B cell (primary cell): ENCODE measurements around the gene ATG7. TPM values are rescaled to one million over a fixed set of nuclear protein-coding genes. Genes with fewer than 3 reads are reported as not detected.

Experiments used
- ATAC-seq: fragments of 200-7000 bp; cut with Tn5 transposase; one replicate; pipeline ENCODE4 v1.10.0; 2021; ENCODE audit warnings: low read depth, mild to moderate bottlenecking, moderate number of reproducible peaks, moderate library complexity
- CTCF ChIA-PET: fragments of 350-600 bp; sonication (Branson Sonifier 250); formaldehyde crosslinking; loops from one replicate; lab custom pipeline; 2021; ENCODE audit warnings: antibody characterized with exemption, inconsistent platforms; lab: Charles Lee
- POLR2A ChIA-PET: fragments of 350-600 bp; sonication (Branson Sonifier 250); formaldehyde crosslinking; loops from one replicate; lab custom pipeline; 2021; ENCODE audit warnings: antibody characterized with exemption; lab: Charles Lee
- DNase-seq: peaks from one replicate; pipeline ENCODE4 v3.0.0; 2013
- H2AFZ ChIP-seq: 2 replicates; pipeline ENCODE4 v1.6.1; 2012; ENCODE audit warnings: mild to moderate bottlenecking, low read depth, low read length; ENCODE audit not compliant: insufficient read depth, poor library complexity, severe bottlenecking
- H3K27ac ChIP-seq, 2 donors: 1 replicate in 1 of 2; 2 replicates in 1 of 2; pipeline ENCODE4 v1.5.1; 2012 to 2013; ENCODE audit warnings: low read length in 2 of 2, mild to moderate bottlenecking in 2 of 2, moderate library complexity in 1 of 2
- H3K27me3 ChIP-seq, 4 experiments: fragments of 200-600 bp in 1 of 4; sonication (generic) in 1 of 4; replicated peaks in 1 of 4; 1 replicate in 2 of 4; 2 replicates in 2 of 4; pipeline versions ENCODE4 v1.6.1 to v1.7.0; 2013 to 2016; ENCODE audit warnings: low read length in 3 of 4, mild to moderate bottlenecking in 2 of 4, mixed read lengths in 1 of 4, moderate library complexity in 1 of 4; ENCODE audit not compliant: insufficient read depth in 4 of 4, control insufficient read depth in 3 of 4; ENCODE audit errors: control extremely low read depth in 1 of 4
- H3K36me3 ChIP-seq, 2 experiments: replicated peaks in 1 of 2; 1 replicate in 1 of 2; 2 replicates in 1 of 2; pipeline versions ENCODE4 v1.6.1 to v1.7.1; 2013; ENCODE audit warnings: low read length in 1 of 2; ENCODE audit not compliant: insufficient read depth in 2 of 2, control insufficient read depth in 1 of 2; ENCODE audit errors: control extremely low read depth in 1 of 2, extremely low read depth in 1 of 2
- H3K4me1 ChIP-seq, 2 donors: fragments of 200-600 bp in 1 of 2; sonication (generic) in 1 of 2; 1 replicate in 1 of 2; 2 replicates in 1 of 2; pipeline versions ENCODE4 v1.5.1 to v1.6.1; 2013 to 2017; ENCODE audit warnings: low read length in 2 of 2; ENCODE audit not compliant: control insufficient read depth in 2 of 2, insufficient read depth in 2 of 2
- H3K4me2 ChIP-seq: replicated peaks from 2 replicates; pipeline ENCODE3; 2012; ENCODE audit warnings: mild to moderate bottlenecking, low read depth, low read length; ENCODE audit not compliant: poor library complexity, severe bottlenecking
- H3K4me3 ChIP-seq, 5 experiments: fragments of 200-600 bp in 1 of 5; sonication (generic) in 1 of 5; 1 replicate in 3 of 5; 2 replicates in 2 of 5; pipeline versions ENCODE4 v1.5.1 to v1.7.0; 2011 to 2016; ENCODE audit warnings: low read length in 4 of 5, mild to moderate bottlenecking in 4 of 5, low read depth in 2 of 5, control low read depth in 1 of 5, moderate library complexity in 1 of 5; ENCODE audit not compliant: insufficient read depth in 1 of 5; ENCODE audit errors: control extremely low read depth in 1 of 5, extremely low read depth in 1 of 5
- H3K79me2 ChIP-seq: fragments of 200-600 bp; sonication (generic); one replicate; pipeline ENCODE4 v1.6.0; 2016; ENCODE audit warnings: low read length; ENCODE audit not compliant: control insufficient read depth, insufficient read depth
- H3K9ac ChIP-seq: fragments of 200-600 bp; sonication (generic); 2 replicates; pipeline ENCODE4 v1.6.1; 2017; ENCODE audit warnings: mild to moderate bottlenecking, low read length, moderate library complexity
- H3K9me3 ChIP-seq, 3 donors: one replicate each; pipeline versions ENCODE4 v1.6.1 to v1.7.1; 2013; ENCODE audit warnings: low read length in 2 of 3; ENCODE audit not compliant: control insufficient read depth in 2 of 3, insufficient read depth in 1 of 3; ENCODE audit errors: control extremely low read depth in 1 of 3
- H4K20me1 ChIP-seq: 2 replicates; pipeline ENCODE4 v1.6.0; 2012; ENCODE audit warnings: mild to moderate bottlenecking, low read length; ENCODE audit not compliant: insufficient read depth, control insufficient read depth, poor library complexity, severe bottlenecking
- H3K27ac Mint-ChIP-seq: one replicate; pipeline ENCODE4 v1.8.0; 2021; ENCODE audit warnings: mixed read lengths
- H3K27me3 Mint-ChIP-seq: one replicate; pipeline ENCODE4 v1.8.0; 2021; ENCODE audit warnings: mixed read lengths
- H3K4me1 Mint-ChIP-seq: one replicate; pipeline ENCODE4 v1.8.0; 2021; ENCODE audit warnings: mixed read lengths
- H3K4me3 Mint-ChIP-seq: one replicate; pipeline ENCODE4 v1.8.0; 2021; ENCODE audit warnings: mixed read lengths
- H3K9me3 Mint-ChIP-seq: one replicate; pipeline ENCODE4 v1.8.0; 2022; ENCODE audit warnings: mixed read lengths; ENCODE audit not compliant: insufficient read depth
- CTCF ChIP-seq: fragments of 200-600 bp; IDR thresholded peaks from one replicate; pipeline ENCODE4 v1.8.0; 2022; ENCODE audit warnings: antibody characterized with exemption, mild to moderate bottlenecking
- EZH2 ChIP-seq: IDR thresholded peaks from 2 replicates; pipeline ENCODE4 v1.6.1; 2012; ENCODE audit warnings: borderline replicate concordance, low read depth, mild to moderate bottlenecking, moderate library complexity, low read length; ENCODE audit not compliant: insufficient read depth, poor library complexity, severe bottlenecking
- WGBS: methylation state at CpG from one replicate; pipeline ENCODE4 v1.1.5; 2013; ENCODE audit warnings: missing lambda C conversion rate; ENCODE audit not compliant: insufficient coverage; 5-methylcytosine and 5-hydroxymethylcytosine counted together
- intact Hi-C: fragments of 100-400 bp; cut with micrococcal nuclease; formaldehyde crosslinking; loops from one replicate; pipeline ENCODE4 v1.10.0; 2022
- polyA plus RNA-seq: library from polyadenylated mRNA; depleted of rRNA; stranded (reverse); fragments of >200 nt; gene quantifications from 2 replicates; pipeline ENCODE4 v1.2.3, GENCODE V29; 2012
- total RNA-seq, 2 donors: library from RNA; stranded (reverse); fragments of 120-200 nt in 1 of 2; gene quantifications; 1 replicate in 1 of 2; 2 replicates in 1 of 2; pipeline versions ENCODE4 v1.2.3 to v1.2.4, GENCODE V29; 2013 to 2022

Gene ATG7
- total and polyA plus RNA-seq, 2 donors (not counting 1 experiment from before 2014, with no cell fraction given), result 13.9 to 66.4 TPM

GRCh38 chr3:11230125-11230524, 42.1 kb upstream of the ATG7 start:
- Histone ChIP-seq H2AFZ (no peak overlapping the region), H3K27ac (no peak overlapping the region), H3K36me3 (no peaks in the 10 kb centered on the region), H3K27me3 (no peaks in the 10 kb centered on the region), H3K79me2 (no peaks in the 10 kb centered on the region), H3K4me2 (no peak overlapping the region), H3K9me3 (no peaks in the 10 kb centered on the region), H4K20me1 (no peaks in the 10 kb centered on the region), H3K4me1 (peaks cover 9 to 17% of the 10 kb centered on the region in 2 donors), H3K9ac (no peak overlapping the region), H3K4me3 (no peak overlapping the region)
- no peak for DNase-seq
- ATAC-seq, result no peak
- ChIA-PET CTCF (no interaction called here), POLR2A (no interaction called here)
- intact Hi-C loops, result no loop called here
- TF ChIP-seq EZH2 (no peak), CTCF (no peak)
- Mint-ChIP-seq H3K9me3 (no peaks in the 10 kb centered on the region), H3K4me1 (peaks cover 19% of the 10 kb centered on the region), H3K4me3 (no peak overlapping the region), H3K27me3 (peaks cover 17% of the 10 kb centered on the region), H3K27ac (no peak overlapping the region)
- 90% methylated on average over 4 of the region's 4 CpGs for WGBS

- no peak overlapping the region for H3K27ac ChIP-seq
- H3K36me3 ChIP-seq, result no peaks in the 10 kb centered on the region
- H2AFZ ChIP-seq, result no peak overlapping the region
- H3K9me3 ChIP-seq, result no peaks in the 10 kb centered on the region
- DNase-seq (no peak), ATAC-seq (no peak)
- intact Hi-C loops, result no loop called here
- Mint-ChIP-seq H3K27ac (no peak overlapping the region), H3K4me1 (peaks cover 16% of the 10 kb centered on the region), H3K4me3 (no peak overlapping the region), H3K9me3 (no peaks in the 10 kb centered on the region), H3K27me3 (peaks cover 17% of the 10 kb centered on the region)
- peaks cover 9 to 12% of the 10 kb centered on the region in 2 donors for H3K4me1 ChIP-seq
- no peaks in the 10 kb centered on the region for H3K79me2 ChIP-seq
- TF ChIP-seq EZH2 (no peak), CTCF (no peak)
- H3K9ac ChIP-seq, result no peak overlapping the region
- H3K4me3 ChIP-seq, result no peak overlapping the region
- ChIA-PET POLR2A (no interaction called here), CTCF (interaction anchor here (2.0 to 9.9 kb wide), 2 partner anchors 42 to 107 kb away, joined by 5 to 241 read pairs; partner anchors contain the start of gene ATG7)
- H3K4me2 ChIP-seq, result no peak overlapping the region
- H4K20me1 ChIP-seq, result no peaks in the 10 kb centered on the region
- no CpG with 5 or more reads among the region's 3 CpGs for WGBS
- peaks cover 0 to 5% (median 0%) of the 10 kb centered on the region in 4 experiments for H3K27me3 ChIP-seq
Measured at GRCh38 chr3:11230832-11231231, 41.4 kb upstream of the ATG7 start.
